HCT116 (cell line): ENCODE results near the gene ECSCR. TPM values are rescaled to one million over a fixed set of nuclear protein-coding genes. Genes with fewer than 3 reads are reported as not detected.

ENCODE experiments used
- ATAC-seq: fragments of 200-7000 bp; cut with Tn5 transposase; 2 replicates; pipeline ENCODE4 v1.9.1; 2020; ENCODE audit warnings: mild to moderate bottlenecking, moderate library complexity
- BruUV-seq: library from RNA; stranded (reverse); fragments of 400-500 nt; replicated peaks from 2 replicates; lab custom pipeline; 2021; lab: Mats Ljungman, UMichigan
- CTCF ChIA-PET: fragments of 300-600 bp; sonication (Branson Sonifier 250); formaldehyde crosslinking; loops from one replicate; lab custom pipeline; 2021; ENCODE audit warnings: antibody characterized with exemption; lab: Charles Lee
- POLR2A ChIA-PET: fragments of 300-600, 350-600 bp; sonication (Branson Sonifier 250); formaldehyde crosslinking; loops from one replicate; lab custom pipeline; 2021; ENCODE audit warnings: antibody characterized with exemption; lab: Charles Lee
- RAD21 ChIA-PET, 2 experiments: fragments of 300-600 bp; sonication (Branson Sonifier 250); formaldehyde crosslinking; loops; one replicate each; lab custom pipeline; 2023; ENCODE audit warnings: low total read pairs in 2 of 2; ENCODE audit not compliant: uncharacterized antibody in 2 of 2, unreplicated experiment in 2 of 2, low non-redundant PET in 1 of 2; lab: Charles Lee
- DNase-seq: peaks from one replicate; pipeline ENCODE4 v3.0.0-alpha.2; 2010; ENCODE audit warnings: low read depth, low spot score
- H2AFZ ChIP-seq: fragments of 200-600 bp; shearing (Covaris generic), sonication (generic); 2 replicates; pipeline ENCODE4 v1.6.1; 2017; ENCODE audit warnings: low read depth, mixed run types, mixed read lengths, antibody characterized with exemption, low read length; ENCODE audit not compliant: poor library complexity, severe bottlenecking
- H3K27ac ChIP-seq: 2 replicates; pipeline ENCODE4 v1.5.1; 2012; ENCODE audit warnings: low read depth, low read length
- H3K27me3 ChIP-seq: fragments of 200-600 bp; sonication (generic); 2 replicates; pipeline ENCODE4 v1.6.1; 2016; ENCODE audit warnings: mixed run types, low read length, mixed read lengths; ENCODE audit not compliant: insufficient read depth
- H3K36me3 ChIP-seq, 2 experiments: fragments of 200-500 bp in 1 of 2; fragments of 200-600 bp in 1 of 2; sonication (Bioruptor generic) in 1 of 2; sonication (generic) in 1 of 2; 2 replicates each; pipeline versions ENCODE4 v1.5.1 to v1.6.1; 2014 to 2016; ENCODE audit warnings: low read length in 2 of 2, inconsistent platforms in 1 of 2, mixed read lengths in 1 of 2, mixed run types in 1 of 2; ENCODE audit not compliant: insufficient read depth in 2 of 2, control insufficient read depth in 1 of 2
- H3K4me1 ChIP-seq, 2 experiments: fragments of 200-600 bp in 1 of 2; sonication (generic) in 1 of 2; 2 replicates each; pipeline versions ENCODE4 v1.5.1 to v1.6.1; 2012 to 2017; ENCODE audit warnings: low read length in 2 of 2, inconsistent platforms in 1 of 2, mild to moderate bottlenecking in 1 of 2, mixed read lengths in 1 of 2, mixed run types in 1 of 2, moderate library complexity in 1 of 2; ENCODE audit not compliant: insufficient read depth in 2 of 2, control insufficient read depth in 1 of 2
- H3K4me2 ChIP-seq: fragments of 200-600 bp; sonication (generic); 2 replicates; pipeline ENCODE4 v1.6.1; 2017; ENCODE audit warnings: mixed run types, low read length, mixed read lengths
- H3K4me3 ChIP-seq, 2 experiments: fragments of 200-600 bp in 1 of 2; sonication (generic) in 1 of 2; replicated peaks in 1 of 2; 2 replicates each; pipeline ENCODE4 v1.5.1; 2011 to 2016; ENCODE audit warnings: low read length in 2 of 2, control low read depth in 1 of 2, low read depth in 1 of 2, mild to moderate bottlenecking in 1 of 2, mixed read lengths in 1 of 2, mixed run types in 1 of 2
- H3K79me2 ChIP-seq: fragments of 200-600 bp; sonication (generic); 2 replicates; pipeline ENCODE4 v1.6.1; 2017; ENCODE audit warnings: mild to moderate bottlenecking, mixed run types, low read length, moderate library complexity, mixed read lengths; ENCODE audit not compliant: insufficient read depth
- H3K9ac ChIP-seq: fragments of 200-600 bp; sonication (generic); 2 replicates; pipeline ENCODE4 v1.6.1; 2016; ENCODE audit warnings: low read length, mixed read lengths
- H3K9me2 ChIP-seq: fragments of 200-600 bp; sonication (generic), shearing (Covaris generic); 2 replicates; pipeline ENCODE4 v1.6.1; 2017; ENCODE audit warnings: mixed run types, mild to moderate bottlenecking, moderate library complexity; ENCODE audit not compliant: insufficient read depth
- H3K9me3 ChIP-seq, 2 experiments: fragments of 200-500 bp in 1 of 2; fragments of 200-600 bp in 1 of 2; sonication (Bioruptor generic) in 1 of 2; sonication (generic) in 1 of 2; 2 replicates each; pipeline ENCODE4 v1.6.1; 2014 to 2017; ENCODE audit warnings: low read length in 2 of 2, mixed read lengths in 2 of 2, inconsistent platforms in 1 of 2, low read depth in 1 of 2, mild to moderate bottlenecking in 1 of 2, mixed run types in 1 of 2, moderate library complexity in 1 of 2; ENCODE audit not compliant: control insufficient read depth in 1 of 2, insufficient read depth in 1 of 2
- H4K20me1 ChIP-seq: fragments of 200-600 bp; sonication (generic), shearing (Covaris generic); 2 replicates; pipeline ENCODE4 v1.6.1; 2017; ENCODE audit warnings: mixed run types, mild to moderate bottlenecking, moderate library complexity; ENCODE audit not compliant: insufficient read depth
- CEBPB ChIP-seq: IDR thresholded peaks from 2 replicates; pipeline ENCODE4 v1.6.1; 2012; ENCODE audit warnings: low read depth
- EGR1 ChIP-seq: IDR thresholded peaks from 2 replicates; pipeline ENCODE4 v1.6.1; 2012; ENCODE audit warnings: low read depth
- ELF1 ChIP-seq: IDR thresholded peaks from 2 replicates; pipeline ENCODE4 v1.6.1; 2012; ENCODE audit warnings: low read depth, borderline replicate concordance
- EZH2 ChIP-seq: fragments of 200-600 bp; sonication (generic); IDR thresholded peaks from 2 replicates; pipeline ENCODE4 v1.6.1; 2017; ENCODE audit warnings: antibody characterized with exemption, mixed run types
- EZH2phosphoT487 ChIP-seq: fragments of 200-600 bp; IDR thresholded peaks from 2 replicates; pipeline ENCODE4 v1.6.1; 2018; ENCODE audit warnings: antibody characterized with exemption, borderline replicate concordance
- MAX ChIP-seq: IDR thresholded peaks from 2 replicates; pipeline ENCODE4 v1.6.1; 2012
- POLR2A ChIP-seq: IDR thresholded peaks from 2 replicates; pipeline ENCODE4 v1.7.0; 2011; ENCODE audit warnings: borderline replicate concordance; ENCODE audit not compliant: insufficient read depth, insufficient read length; ENCODE audit errors: extremely low read depth
- TCF7L2 ChIP-seq: IDR thresholded peaks from 2 replicates; pipeline ENCODE4 v1.7.0; 2011; ENCODE audit warnings: borderline replicate concordance, inconsistent platforms; ENCODE audit not compliant: insufficient read depth, insufficient read length; ENCODE audit errors: extremely low read depth
- YY1 ChIP-seq: IDR thresholded peaks from 2 replicates; pipeline ENCODE4 v1.6.1; 2011; ENCODE audit warnings: low read length, low read depth, moderate library complexity, mild to moderate bottlenecking; ENCODE audit not compliant: insufficient replicate concordance; ENCODE audit errors: extremely low read depth
- intact Hi-C: fragments of 100-400 bp; cut with micrococcal nuclease; formaldehyde crosslinking; loops from 2 replicates; pipeline ENCODE4 v1.10.0; 2022
- total RNA-seq: library from RNA; stranded (reverse); gene quantifications from one replicate; pipeline ENCODE4 v1.2.1, GENCODE V29; 2021; ENCODE audit not compliant: unreplicated experiment
- TF ChIP-seq, protein P1 (sequence below): IDR thresholded peaks from 2 replicates; pipeline ENCODE4 v1.6.1; 2011; ENCODE audit warnings: mild to moderate bottlenecking, low read length, moderate library complexity; ENCODE audit not compliant: insufficient replicate concordance; ENCODE audit errors: extremely low read depth
- TF ChIP-seq, protein P2 (sequence below): IDR thresholded peaks from 2 replicates; pipeline ENCODE4 v1.6.1; 2012

The ECSCR gene
- total RNA-seq, 1 experiment from 2014 or later = not detected

DNA sequence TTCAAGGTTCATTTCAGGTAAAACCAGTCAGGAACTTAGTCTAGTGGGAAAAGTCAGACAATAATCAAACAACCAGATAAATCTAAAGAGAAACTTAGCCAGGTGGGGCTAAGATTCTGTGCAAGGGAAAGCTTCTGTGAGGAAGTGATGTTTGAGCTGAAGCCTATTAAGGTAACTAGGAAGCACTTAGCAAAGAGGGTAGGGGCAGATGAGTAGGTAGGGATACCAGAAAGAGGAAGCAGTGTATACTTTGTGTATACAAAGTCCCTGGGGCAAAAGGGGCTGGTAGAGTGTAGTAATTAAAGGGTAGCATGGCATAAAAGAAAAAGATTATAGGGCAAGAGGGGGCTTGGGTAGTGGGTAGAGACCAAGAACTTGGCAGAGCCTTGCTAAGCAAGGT is 55.0 kb downstream of the ECSCR start (continued):
- TF ChIP-seq ELF1 = no peak
- TF ChIP-seq, all 23 proteins: peak for 0

DNA sequence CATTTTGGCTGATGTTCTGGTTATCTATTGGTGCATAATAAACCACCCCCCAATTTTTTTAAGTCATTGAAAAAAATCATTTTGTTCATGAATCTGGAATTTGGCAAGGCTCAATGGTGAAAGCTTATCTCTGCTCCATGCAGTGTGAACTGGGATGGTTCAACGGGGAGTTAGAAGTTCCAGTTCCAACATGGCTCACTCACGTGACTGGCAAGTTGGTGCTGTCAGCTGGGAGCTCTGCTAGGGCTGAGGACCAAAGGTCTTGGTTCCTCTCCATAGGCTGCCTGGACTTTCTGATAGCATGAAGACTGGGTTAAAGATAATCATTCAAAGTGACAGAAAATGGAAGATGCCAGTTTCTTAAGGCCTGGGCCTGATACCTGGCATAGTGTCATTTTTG is 55.6 kb downstream of the ECSCR start:
- ChIA-PET RAD21 (interaction anchor here in 1 of 2 experiments (0.6 kb wide), 1 partner anchor 445 kb away, joined by 4 read pairs; no protein-coding TSS in a partner anchor), POLR2A (no interaction called here), CTCF (no interaction called here)
- no TSS peak for BruUV-seq
- no peak for TF ChIP-seq EZH2phosphoT487
- TF ChIP-seq POLR2A = no peak
- TF ChIP-seq EZH2 = no peak
- no peak for TF ChIP-seq ELF1
- no peak for TF ChIP-seq CEBPB
- no peak for TF ChIP-seq YY1
- TF ChIP-seq TCF7L2 = no peak
- no peak for TF ChIP-seq EGR1
- no peak for TF ChIP-seq MAX
- TF ChIP-seq, protein P1, sequence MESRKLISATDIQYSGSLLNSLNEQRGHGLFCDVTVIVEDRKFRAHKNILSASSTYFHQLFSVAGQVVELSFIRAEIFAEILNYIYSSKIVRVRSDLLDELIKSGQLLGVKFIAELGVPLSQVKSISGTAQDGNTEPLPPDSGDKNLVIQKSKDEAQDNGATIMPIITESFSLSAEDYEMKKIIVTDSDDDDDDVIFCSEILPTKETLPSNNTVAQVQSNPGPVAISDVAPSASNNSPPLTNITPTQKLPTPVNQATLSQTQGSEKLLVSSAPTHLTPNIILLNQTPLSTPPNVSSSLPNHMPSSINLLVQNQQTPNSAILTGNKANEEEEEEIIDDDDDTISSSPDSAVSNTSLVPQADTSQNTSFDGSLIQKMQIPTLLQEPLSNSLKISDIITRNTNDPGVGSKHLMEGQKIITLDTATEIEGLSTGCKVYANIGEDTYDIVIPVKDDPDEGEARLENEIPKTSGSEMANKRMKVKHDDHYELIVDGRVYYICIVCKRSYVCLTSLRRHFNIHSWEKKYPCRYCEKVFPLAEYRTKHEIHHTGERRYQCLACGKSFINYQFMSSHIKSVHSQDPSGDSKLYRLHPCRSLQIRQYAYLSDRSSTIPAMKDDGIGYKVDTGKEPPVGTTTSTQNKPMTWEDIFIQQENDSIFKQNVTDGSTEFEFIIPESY = no peak
- TF ChIP-seq, protein P2, sequence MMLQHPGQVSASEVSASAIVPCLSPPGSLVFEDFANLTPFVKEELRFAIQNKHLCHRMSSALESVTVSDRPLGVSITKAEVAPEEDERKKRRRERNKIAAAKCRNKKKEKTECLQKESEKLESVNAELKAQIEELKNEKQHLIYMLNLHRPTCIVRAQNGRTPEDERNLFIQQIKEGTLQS = no peak
- no peak overlapping the region for H3K4me3 ChIP-seq
- no peaks in the 10 kb centered on the region for H3K79me2 ChIP-seq
- ATAC-seq (no peak), DNase-seq (no peak)
- H3K9me3 ChIP-seq = no peaks in the 10 kb centered on the region
- intact Hi-C loops = no loop called here
- no peak overlapping the region for H3K9ac ChIP-seq
- H3K27ac ChIP-seq = no peak overlapping the region
- H3K9me2 ChIP-seq = no peaks in the 10 kb centered on the region
- H3K4me2 ChIP-seq = no peak overlapping the region
- H3K27me3 ChIP-seq = no peaks in the 10 kb centered on the region
- H3K36me3 ChIP-seq = no peaks in the 10 kb centered on the region
- H4K20me1 ChIP-seq = no peaks in the 10 kb centered on the region
- peaks cover 11 to 19% of the 10 kb centered on the region in 2 experiments for H3K4me1 ChIP-seq
- no peak overlapping the region for H2AFZ ChIP-seq
